HepG2 (cell line): Measurements from ENCODE around the gene PPAT. TPM values are rescaled to one million over a fixed set of nuclear protein-coding genes. Genes with fewer than 3 reads are reported as not detected.

Experiments
- ARHGAP35 ChIP-seq: sonication (generic); formaldehyde crosslinking; IDR thresholded peaks from 2 replicates; pipeline ENCODE4 v1.9.0; 2022; ENCODE audit warnings: mild to moderate bottlenecking, inconsistent platforms, moderate library complexity, missing genetic modification reagents, borderline replicate concordance
- FOXM1 ChIP-seq: sonication (generic); formaldehyde crosslinking; IDR thresholded peaks from 2 replicates; pipeline ENCODE4 v1.5.0; 2020; ENCODE audit warnings: missing genetic modification reagents
- HNRNPK ChIP-seq: fragments of 200-400 bp; formaldehyde crosslinking; IDR thresholded peaks from 2 replicates; pipeline ENCODE4 v1.6.1; 2018; ENCODE audit warnings: low read length, low read depth, moderate library complexity, mild to moderate bottlenecking; ENCODE audit not compliant: poor library complexity, severe bottlenecking
- KLF11 ChIP-seq: IDR thresholded peaks from 2 replicates; pipeline ENCODE4 v1.6.1; 2016; ENCODE audit warnings: missing compliant biosample characterization
- MEIS1 ChIP-seq: sonication (generic); formaldehyde crosslinking; IDR thresholded peaks from 2 replicates; pipeline ENCODE4 v1.9.0; 2021; ENCODE audit warnings: mild to moderate bottlenecking, missing genetic modification reagents, moderate library complexity, borderline replicate concordance
- NR2F1 ChIP-seq, 2 experiments: fragments of 450-650 bp in 1 of 2; formaldehyde crosslinking in 1 of 2; IDR thresholded peaks; 2 replicates each; pipeline versions ENCODE4 v1.5.0 to v1.6.1; 2016 to 2020; ENCODE audit warnings: mild to moderate bottlenecking in 1 of 2, missing compliant biosample characterization in 1 of 2, missing genetic modification reagents in 1 of 2, moderate library complexity in 1 of 2
- ONECUT2 ChIP-seq: sonication (generic); formaldehyde crosslinking; IDR thresholded peaks from 2 replicates; pipeline ENCODE4 v1.4.0; 2020; ENCODE audit warnings: missing genetic modification reagents
- RBFOX2 ChIP-seq: fragments of 200-400 bp; formaldehyde crosslinking; IDR thresholded peaks from 2 replicates; pipeline ENCODE4 v1.6.1; 2017; ENCODE audit warnings: low read depth, mild to moderate bottlenecking, low read length
- SATB2 ChIP-seq: sonication (generic); formaldehyde crosslinking; IDR thresholded peaks from 2 replicates; pipeline ENCODE4 v1.5.0; 2020; ENCODE audit warnings: missing genetic modification reagents
- TEAD2 ChIP-seq: sonication (generic); formaldehyde crosslinking; IDR thresholded peaks from 2 replicates; pipeline ENCODE4 v1.9.0; 2021; ENCODE audit warnings: missing genetic modification reagents
- ZMAT3 ChIP-seq: sonication (generic); formaldehyde crosslinking; conservative IDR thresholded peaks from 2 replicates; pipeline ENCODE4 v1.7.0; 2021; ENCODE audit warnings: missing genetic modification reagents
- ZNF547 ChIP-seq: sonication (generic); formaldehyde crosslinking; IDR thresholded peaks from 2 replicates; pipeline ENCODE4 v1.5.1; 2020; ENCODE audit warnings: mild to moderate bottlenecking, missing genetic modification reagents
- ZNF598 ChIP-seq: sonication (generic); formaldehyde crosslinking; IDR thresholded peaks from 2 replicates; pipeline ENCODE4 v1.5.1; 2020; ENCODE audit warnings: mild to moderate bottlenecking, missing genetic modification reagents, borderline replicate concordance
- ZNF83 ChIP-seq: sonication (generic); formaldehyde crosslinking; IDR thresholded peaks from 2 replicates; pipeline ENCODE4 v1.4.0; 2020; ENCODE audit warnings: missing genetic modification reagents, mild to moderate bottlenecking, borderline replicate concordance
- polyA plus RNA-seq, 8 experiments: library from polyadenylated mRNA; depleted of rRNA in 3 of 8; stranded (reverse) in 7 of 8; unstranded in 1 of 8; fragments of >200 nt; fragmentation: Illumina TruSeq in 4 of 8; extraction: Trizol in 4 of 8; gene quantifications; 2 replicates each; pipeline versions ENCODE4 v1.2.1 to v1.2.3, GENCODE V29; 2011 to 2016; ENCODE audit warnings: low read depth in 4 of 8, missing spikeins in 1 of 8, mixed read lengths in 1 of 8; ENCODE audit not compliant: insufficient read depth in 1 of 8
- total RNA-seq, 5 experiments: library from RNA; depleted of rRNA; stranded (reverse); fragments of >200 nt; fragmentation: Illumina TruSeq; extraction: Trizol; gene quantifications; 2 replicates each; pipeline ENCODE4 v1.2.3, GENCODE V29; 2016; ENCODE audit warnings: low read depth in 1 of 5
- TF ChIP-seq, protein P1 (sequence below): sonication (generic); formaldehyde crosslinking; IDR thresholded peaks from 2 replicates; pipeline ENCODE4 v1.4.0; 2020; ENCODE audit warnings: missing genetic modification reagents, borderline replicate concordance
- TF ChIP-seq, protein P2 (sequence below): sonication (generic); formaldehyde crosslinking; IDR thresholded peaks from 2 replicates; pipeline ENCODE4 v1.9.0; 2022; ENCODE audit warnings: missing genetic modification reagents, mild to moderate bottlenecking, borderline replicate concordance
- TF ChIP-seq, protein P3 (sequence below): sonication (generic); formaldehyde crosslinking; conservative IDR thresholded peaks from 2 replicates; pipeline ENCODE4 v1.5.0; 2020; ENCODE audit warnings: missing genetic modification reagents
- TF ChIP-seq, protein P4 (sequence below): IDR thresholded peaks from 2 replicates; pipeline ENCODE4 v1.6.1; 2018; ENCODE audit warnings: missing genetic modification reagents
- TF ChIP-seq, protein P5 (sequence below): sonication (generic); formaldehyde crosslinking; IDR thresholded peaks from 2 replicates; pipeline ENCODE4 v1.4.0; 2020; ENCODE audit warnings: low read depth, missing genetic modification reagents

Gene PPAT
- total and polyA plus RNA-seq, 2 of the 13 experiments (the other 11 are each of a cell fraction or from before 2014, with no cell fraction given) = 16.9 to 62.6 TPM

DNA sequence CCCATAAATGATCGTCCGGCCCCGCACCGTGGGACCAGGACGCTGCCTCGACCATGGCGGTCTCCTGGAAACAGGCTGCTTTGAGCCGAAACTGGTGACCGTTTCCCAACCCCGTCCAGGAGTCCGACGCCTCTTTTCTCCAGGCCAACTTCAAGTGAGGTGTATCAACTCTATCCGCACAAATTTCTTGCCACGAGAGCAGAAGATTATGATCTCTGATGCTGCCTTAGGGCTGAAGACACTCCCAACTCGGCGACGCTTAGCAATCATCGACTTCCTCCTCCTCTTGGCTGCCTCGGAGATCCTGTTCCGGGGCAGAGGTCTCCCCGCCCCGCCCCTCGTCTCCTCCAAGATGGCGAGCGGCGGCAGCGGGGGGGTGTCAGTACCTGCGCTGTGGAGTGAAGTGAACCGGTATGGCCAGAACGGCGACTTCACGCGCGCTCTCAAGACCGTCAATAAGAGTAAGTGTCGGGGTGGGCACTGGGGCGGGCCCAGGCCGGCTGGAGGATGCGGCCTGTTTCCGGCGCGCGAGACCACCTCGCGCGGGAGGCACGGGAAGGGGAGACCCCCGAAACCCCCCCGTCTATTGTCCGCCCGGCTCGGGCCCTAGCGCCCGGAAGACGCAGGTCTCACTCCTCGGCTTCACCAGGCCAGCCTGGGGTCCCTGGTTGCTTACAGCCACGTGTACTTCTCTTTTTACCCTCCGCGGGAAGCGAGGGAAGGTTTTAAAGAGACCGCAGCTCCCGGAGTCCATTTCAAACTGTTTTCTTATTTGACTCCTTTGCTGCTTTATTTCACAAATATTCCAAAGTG is 32.1 kb upstream of the PPAT start, which contains the start of gene SRP72 (continued):
- TF ChIP-seq, protein P1, sequence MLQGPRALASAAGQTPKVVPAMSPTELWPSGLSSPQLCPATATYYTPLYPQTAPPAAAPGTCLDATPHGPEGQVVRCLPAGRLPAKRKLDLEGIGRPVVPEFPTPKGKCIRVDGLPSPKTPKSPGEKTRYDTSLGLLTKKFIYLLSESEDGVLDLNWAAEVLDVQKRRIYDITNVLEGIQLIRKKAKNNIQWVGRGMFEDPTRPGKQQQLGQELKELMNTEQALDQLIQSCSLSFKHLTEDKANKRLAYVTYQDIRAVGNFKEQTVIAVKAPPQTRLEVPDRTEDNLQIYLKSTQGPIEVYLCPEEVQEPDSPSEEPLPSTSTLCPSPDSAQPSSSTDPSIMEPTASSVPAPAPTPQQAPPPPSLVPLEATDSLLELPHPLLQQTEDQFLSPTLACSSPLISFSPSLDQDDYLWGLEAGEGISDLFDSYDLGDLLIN (CRISPR knock-in tag) = no peak
- TF ChIP-seq, protein P2, sequence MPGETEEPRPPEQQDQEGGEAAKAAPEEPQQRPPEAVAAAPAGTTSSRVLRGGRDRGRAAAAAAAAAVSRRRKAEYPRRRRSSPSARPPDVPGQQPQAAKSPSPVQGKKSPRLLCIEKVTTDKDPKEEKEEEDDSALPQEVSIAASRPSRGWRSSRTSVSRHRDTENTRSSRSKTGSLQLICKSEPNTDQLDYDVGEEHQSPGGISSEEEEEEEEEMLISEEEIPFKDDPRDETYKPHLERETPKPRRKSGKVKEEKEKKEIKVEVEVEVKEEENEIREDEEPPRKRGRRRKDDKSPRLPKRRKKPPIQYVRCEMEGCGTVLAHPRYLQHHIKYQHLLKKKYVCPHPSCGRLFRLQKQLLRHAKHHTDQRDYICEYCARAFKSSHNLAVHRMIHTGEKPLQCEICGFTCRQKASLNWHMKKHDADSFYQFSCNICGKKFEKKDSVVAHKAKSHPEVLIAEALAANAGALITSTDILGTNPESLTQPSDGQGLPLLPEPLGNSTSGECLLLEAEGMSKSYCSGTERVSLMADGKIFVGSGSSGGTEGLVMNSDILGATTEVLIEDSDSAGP (CRISPR knock-in tag) = peak; percentile 97; the same call in 1 of the 2 replicates
- TF ChIP-seq NR2F1 (CRISPR knock-in tag; IDR thresholded peaks at IDR 0.05) (peak in 1 of 2 experiments; percentile 8; a peak in 1 of 4 replicates), ONECUT2 (CRISPR knock-in tag) (no peak), ZMAT3 (CRISPR knock-in tag) (peak; percentile 37; the same call in 1 of the 2 replicates), ARHGAP35 (CRISPR knock-in tag) (no peak), KLF11 (CRISPR knock-in tag) (no peak), RBFOX2 (peak; percentile 85), ZNF598 (no peak), MEIS1 (CRISPR knock-in tag) (no peak), TEAD2 (CRISPR knock-in tag) (no peak), FOXM1 (no peak), ZNF83 (CRISPR knock-in tag) (0 out of 2 replicates have a peak, but pooled peaks have one; percentile 66), ZNF547 (CRISPR knock-in tag) (peak; percentile 28; the same call in 1 of the 2 replicates), HNRNPK (no peak), SATB2 (CRISPR knock-in tag) (no peak)
- TF ChIP-seq, protein P3, sequence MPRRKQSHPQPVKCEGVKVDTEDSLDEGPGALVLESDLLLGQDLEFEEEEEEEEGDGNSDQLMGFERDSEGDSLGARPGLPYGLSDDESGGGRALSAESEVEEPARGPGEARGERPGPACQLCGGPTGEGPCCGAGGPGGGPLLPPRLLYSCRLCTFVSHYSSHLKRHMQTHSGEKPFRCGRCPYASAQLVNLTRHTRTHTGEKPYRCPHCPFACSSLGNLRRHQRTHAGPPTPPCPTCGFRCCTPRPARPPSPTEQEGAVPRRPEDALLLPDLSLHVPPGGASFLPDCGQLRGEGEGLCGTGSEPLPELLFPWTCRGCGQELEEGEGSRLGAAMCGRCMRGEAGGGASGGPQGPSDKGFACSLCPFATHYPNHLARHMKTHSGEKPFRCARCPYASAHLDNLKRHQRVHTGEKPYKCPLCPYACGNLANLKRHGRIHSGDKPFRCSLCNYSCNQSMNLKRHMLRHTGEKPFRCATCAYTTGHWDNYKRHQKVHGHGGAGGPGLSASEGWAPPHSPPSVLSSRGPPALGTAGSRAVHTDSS (CRISPR knock-in tag) = no peak
- TF ChIP-seq, protein P4, sequence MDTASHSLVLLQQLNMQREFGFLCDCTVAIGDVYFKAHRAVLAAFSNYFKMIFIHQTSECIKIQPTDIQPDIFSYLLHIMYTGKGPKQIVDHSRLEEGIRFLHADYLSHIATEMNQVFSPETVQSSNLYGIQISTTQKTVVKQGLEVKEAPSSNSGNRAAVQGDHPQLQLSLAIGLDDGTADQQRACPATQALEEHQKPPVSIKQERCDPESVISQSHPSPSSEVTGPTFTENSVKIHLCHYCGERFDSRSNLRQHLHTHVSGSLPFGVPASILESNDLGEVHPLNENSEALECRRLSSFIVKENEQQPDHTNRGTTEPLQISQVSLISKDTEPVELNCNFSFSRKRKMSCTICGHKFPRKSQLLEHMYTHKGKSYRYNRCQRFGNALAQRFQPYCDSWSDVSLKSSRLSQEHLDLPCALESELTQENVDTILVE (CRISPR knock-in tag) = peak; percentile 79; the same call in 1 of the 2 replicates
- TF ChIP-seq, protein P5, sequence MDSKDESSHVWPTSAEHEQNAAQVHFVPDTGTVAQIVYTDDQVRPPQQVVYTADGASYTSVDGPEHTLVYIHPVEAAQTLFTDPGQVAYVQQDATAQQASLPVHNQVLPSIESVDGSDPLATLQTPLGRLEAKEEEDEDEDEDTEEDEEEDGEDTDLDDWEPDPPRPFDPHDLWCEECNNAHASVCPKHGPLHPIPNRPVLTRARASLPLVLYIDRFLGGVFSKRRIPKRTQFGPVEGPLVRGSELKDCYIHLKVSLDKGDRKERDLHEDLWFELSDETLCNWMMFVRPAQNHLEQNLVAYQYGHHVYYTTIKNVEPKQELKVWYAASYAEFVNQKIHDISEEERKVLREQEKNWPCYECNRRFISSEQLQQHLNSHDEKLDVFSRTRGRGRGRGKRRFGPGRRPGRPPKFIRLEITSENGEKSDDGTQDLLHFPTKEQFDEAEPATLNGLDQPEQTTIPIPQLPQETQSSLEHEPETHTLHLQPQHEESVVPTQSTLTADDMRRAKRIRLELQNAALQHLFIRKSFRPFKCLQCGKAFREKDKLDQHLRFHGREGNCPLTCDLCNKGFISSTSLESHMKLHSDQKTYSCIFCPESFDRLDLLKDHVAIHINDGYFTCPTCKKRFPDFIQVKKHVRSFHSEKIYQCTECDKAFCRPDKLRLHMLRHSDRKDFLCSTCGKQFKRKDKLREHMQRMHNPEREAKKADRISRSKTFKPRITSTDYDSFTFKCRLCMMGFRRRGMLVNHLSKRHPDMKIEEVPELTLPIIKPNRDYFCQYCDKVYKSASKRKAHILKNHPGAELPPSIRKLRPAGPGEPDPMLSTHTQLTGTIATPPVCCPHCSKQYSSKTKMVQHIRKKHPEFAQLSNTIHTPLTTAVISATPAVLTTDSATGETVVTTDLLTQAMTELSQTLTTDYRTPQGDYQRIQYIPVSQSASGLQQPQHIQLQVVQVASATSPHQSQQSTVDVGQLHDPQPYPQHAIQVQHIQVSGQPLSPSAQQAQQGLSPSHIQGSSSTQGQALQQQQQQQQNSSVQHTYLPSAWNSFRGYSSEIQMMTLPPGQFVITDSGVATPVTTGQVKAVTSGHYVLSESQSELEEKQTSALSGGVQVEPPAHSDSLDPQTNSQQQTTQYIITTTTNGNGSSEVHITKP = no peak
